ENCODE measurements around the gene BRD3OS.

The BRD3OS gene

DNA sequence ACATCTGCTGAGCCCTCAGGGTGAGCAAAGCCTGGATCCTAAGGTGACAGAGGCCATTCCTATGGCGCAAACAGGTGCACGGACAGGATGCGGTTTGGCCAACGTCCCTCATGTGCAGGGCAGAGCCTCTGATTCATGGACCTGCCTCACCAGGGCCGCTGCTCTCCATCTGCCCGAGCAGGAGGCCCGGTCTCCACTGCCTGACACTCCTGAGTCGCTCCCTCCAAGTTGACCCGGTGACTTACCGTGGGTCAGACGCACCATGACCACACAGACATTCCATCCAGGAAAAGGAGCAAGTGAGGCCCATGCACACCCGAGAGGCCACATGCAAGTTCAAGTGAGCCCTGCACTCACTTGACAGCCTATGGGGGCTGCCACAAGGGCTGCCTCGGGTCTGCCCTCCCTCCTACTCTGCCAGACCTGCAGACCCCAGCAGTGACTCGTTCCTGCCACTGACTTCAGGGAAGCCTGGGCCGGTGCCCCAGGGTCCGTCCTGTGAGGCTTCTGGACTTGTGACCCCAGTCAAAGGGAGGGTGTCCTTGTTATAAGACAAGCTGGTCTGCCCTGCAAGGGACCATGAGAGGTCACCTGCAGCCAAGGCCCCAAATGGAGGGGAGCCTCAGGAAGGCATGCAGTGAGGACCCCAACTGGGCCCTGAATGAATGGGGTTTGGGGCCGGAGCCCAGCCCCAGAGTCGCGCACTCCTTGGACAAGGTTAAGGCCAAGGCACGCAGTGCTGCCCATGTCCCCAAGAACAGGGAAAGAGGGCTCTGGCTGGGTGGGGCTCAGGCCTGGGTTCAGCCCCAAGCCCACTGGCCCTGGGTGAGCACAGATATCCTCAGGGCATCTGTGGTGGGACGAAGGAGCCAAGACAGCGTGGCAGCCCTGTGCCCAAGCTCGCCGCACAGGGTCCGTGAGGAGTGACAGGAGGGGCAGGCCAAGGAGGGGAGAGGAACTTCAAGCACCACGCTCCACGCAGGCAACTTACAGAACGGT lies 10.1 kb downstream of the BRD3OS start:
- FAIRE-seq, result no peak

DNA sequence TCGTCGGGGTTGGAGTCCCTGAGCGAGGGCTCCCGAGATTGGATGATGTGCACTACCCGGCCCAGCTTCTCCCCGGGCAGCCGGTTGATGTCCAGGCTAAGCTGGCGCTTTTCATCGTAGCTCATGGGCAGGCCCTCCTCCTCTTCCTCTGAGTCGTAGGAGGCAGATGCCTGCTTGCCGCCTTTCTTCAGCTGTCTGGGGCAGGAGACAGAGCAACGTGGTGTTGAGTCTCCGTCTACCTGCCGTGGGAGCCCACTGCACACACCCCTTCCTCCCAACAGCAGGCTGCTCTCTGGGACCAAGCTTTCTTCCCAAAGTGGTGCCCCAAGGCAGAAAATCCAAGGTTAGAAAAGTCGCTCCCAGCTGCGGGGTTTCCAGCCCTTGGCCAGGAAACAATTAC lies 10.8 kb downstream of the BRD3OS start:
- no peak for FAIRE-seq

DNA sequence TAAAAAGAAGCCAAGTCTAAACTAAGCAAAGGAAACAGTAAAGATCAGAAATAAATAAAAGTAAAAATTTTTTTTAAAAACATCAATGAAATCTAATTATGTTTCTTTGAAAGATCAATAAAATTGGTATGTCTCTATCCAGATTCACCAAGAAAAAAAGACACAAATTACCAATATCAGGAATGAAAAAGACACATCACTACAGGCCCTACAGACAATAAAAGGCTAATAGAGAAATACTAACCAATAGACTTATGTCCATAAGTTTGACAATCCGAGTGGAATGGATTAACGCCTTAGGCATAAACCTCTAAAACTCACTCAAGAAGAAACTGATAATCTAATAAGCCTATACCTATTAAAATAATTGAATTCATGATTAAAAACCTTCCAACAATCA lies 12.4 kb downstream of the BRD3OS start:
- no peak for FAIRE-seq

DNA sequence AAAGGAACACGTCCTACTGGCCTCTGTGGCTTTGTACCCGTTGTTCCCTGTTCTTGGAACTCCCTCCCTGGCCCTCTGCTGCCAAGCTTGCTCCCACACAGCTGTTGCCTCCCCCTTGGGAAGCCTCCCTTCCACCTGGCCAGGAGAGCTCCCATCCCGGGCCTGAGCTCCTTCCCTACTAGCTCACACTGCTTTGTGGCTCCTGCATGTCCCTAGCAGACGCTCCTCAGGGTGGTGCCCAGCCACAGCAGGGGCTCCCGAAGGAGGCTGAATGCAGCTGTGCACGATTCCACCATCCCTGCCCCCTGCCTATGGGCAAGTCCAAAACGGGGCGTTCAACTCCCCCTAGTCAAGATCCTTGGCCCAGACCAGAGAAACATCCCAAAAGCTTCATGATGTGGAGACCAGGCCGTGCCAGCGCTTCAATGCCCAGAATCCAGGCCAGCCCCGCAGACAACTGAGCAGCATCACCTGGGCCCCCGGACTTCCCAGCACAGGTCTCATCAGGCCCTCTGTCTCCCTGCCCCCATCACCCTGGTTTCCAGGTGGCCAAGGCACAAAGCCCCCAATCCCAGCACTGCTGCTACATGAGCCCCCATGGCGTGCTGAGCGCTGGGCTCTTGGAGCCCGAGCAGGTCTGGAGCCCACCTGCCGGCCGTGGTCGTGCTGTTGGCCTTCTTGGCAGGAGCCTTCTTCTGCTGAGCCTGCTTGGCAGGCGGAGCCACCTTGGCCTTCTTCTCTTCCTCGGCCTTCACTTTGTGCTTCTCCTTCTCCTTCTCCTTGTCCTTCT lies 14.3 kb downstream of the BRD3OS start:
- no peak for FAIRE-seq

DNA sequence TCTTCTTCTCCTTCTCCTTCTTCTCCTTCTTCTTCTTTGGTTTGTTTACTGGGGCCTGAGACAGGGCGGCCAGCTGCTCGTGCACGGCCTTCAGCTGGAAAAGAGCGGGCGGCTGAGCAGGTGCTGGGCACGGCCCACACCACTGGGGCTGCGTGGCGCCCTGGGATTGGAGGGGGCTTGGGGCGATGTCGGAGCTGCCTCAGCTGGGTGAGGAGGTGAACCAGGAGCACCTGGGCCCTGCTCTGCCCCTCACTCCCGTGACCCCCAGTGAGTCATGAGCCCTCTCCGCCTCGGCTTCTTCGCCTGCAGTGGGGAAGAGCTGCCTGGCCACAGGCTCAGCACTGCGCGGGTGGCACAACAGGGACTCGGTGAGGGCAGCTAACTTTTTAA lies 14.9 kb downstream of the BRD3OS start:
- no peak for FAIRE-seq

DNA sequence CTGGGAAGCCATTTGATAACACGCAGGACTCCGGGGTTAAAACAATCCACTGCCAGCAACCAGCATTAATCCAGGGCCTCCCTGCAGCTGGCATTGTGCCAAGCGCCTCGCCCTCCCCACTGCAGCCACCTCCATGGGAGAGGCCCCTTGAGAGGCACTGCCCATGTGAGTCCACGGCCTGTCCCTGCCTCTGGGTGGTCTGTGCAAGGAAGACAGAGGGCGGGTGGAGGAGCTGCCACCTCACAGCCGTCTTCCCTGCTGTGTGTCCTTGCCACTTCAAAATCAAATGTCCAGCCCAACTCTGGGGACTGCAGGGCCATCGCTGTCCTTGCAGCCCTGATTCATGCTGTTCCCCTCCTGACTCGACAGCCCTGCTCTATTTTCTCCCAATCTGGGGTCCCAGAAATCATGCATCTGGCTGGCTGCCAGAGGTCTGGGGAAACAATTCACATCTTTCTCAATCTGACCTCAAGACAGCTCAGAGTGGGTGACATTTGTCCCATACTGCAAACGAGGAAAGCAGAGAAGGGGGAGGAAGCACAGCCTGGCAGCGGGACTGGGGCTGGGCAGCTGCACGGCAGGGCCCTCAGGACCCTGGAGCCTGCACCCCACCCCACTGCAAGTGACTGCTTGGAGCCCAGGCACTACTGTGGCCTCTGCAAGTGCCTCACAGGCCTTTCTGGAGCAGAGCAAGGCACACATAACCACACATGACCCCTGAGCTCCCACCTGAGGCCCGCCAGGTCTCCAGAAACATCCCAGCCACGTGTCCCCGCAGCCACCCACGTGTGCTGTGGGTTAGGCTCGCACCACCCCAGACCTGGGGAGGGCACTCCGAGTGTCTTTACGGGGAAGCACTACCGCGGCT lies 15.7 kb downstream of the BRD3OS start:
- no peak for FAIRE-seq

DNA sequence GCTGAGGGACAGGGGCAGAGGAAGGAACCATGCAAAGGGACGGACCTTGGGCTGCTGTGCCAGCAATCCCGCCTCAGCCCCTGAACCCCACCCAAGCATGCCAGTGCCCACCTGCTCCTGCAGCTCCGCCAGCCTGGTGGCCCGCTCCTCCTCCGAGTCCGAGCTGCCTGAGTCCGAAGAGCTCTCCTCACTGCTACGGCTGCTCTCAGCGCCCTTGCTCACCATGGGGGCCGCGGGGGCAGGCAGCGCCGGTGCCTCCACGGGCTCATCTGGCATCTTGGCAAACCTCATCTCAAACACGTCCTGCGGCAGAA lies 16.3 kb downstream of the BRD3OS start:
- no peak for FAIRE-seq

DNA sequence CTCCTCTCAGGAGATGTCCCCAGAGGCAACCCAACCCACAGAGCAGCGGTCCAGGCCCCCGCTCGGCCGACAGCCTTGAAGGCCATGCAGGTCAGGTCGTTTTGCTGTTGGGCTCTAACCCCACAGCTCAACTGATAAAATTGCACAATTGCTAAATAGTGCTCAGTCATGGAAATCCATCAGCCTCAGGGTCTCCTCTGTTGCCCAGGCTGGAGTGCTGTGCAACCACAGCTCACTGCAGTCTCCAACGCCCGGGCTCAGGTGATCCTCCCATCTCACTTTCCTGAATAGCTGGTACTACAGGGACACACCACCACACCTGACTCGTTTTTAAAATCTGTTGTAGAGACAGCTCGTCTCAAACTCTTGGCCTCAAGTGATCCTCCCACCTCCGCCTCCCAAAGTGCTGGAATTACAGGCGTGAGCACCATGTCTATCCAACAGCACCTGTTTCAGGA lies 18.3 kb downstream of the BRD3OS start:
- no peak for FAIRE-seq

DNA sequence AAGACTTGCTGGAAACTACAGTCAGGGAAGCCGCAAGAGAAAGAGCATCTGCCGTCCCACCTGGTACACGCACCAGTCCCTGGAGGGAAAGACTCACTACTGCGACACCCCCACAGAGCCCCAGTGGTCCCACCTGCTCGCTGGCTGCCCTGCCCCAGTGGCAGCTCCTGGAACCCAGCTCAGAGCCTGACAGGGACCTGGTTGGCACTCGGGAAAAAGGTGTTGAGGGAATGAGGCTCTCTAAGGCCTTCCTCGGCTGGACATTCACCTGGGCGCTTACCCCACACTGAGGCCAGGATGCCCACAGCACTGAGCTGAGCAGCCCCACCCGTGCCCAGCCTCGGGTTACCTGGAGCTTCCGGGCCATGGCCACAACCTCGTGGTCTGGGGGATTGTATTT lies 19.7 kb downstream of the BRD3OS start:
- no peak for FAIRE-seq

DNA sequence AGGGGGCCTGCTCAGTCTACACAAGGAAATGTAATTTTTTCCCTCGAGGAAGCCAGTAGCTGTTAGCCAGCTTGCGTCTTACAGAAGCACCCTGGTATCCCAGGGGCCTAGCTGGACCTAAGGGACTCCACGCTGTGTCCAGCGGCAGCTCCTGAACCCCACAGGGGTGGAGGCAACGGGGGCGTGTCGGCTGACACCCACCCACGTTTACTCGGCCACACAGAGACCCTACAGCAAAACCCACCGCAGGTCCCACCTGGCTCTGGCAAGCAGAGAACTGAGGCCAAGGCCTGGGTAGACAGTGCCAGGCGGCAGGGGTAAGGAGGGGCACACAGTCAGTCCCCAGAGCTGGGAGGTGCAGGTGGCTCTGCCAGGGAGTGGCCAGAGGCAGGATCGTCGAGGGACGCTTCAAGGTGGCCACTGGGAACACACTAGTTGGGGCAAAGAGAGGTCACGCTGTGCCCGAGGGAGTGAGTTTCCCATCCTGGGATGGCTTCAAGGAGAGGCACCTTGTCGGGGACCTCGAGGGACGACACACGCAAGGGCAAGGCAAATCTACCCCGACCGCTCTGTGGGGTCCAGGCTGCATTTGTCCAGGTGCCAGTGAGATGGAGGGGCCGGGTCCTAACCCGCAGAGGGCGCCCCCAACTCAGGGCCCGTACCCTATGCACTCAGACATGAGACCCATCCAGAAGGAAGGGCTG lies 20.7 kb downstream of the BRD3OS start:
- no peak for FAIRE-seq

DNA sequence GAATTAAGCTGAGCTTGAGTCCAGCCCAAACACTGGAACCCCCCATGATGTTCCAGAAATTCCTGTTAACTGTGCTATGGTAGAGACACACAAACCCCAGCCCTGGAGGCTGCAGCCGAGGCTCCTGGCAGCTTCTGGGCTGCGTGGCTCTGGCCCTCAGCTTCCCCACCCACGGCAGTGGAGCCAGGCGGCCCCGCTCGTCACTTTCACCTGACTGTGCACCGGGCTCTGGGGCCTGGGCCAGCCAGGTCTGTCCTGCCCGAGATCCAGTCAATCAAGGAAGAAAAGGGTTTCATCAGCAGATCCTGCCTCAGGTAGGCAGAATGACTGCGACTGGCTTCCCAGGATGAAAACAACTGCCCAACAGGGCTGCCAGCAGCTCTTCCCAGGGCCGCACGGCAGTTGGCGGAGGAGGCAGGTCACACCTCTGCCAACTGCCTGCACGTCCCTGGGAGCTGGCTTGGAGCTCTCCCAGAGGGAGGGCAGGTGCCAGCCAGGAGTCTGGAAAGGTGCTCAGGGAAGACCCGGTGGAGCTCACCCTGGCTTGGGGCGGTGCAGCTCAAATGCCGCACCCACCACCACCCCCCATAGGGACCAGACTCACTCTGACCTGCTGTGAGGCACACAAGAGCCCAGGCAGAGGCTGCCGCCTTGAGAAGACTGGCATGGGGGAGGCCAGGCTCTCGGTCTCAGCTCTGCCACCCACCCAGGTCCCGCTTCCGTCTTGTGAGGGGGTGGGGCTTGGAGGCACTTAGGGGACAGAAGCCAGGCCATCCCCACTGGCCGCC lies 21.8 kb downstream of the BRD3OS start:
- no peak for FAIRE-seq

DNA sequence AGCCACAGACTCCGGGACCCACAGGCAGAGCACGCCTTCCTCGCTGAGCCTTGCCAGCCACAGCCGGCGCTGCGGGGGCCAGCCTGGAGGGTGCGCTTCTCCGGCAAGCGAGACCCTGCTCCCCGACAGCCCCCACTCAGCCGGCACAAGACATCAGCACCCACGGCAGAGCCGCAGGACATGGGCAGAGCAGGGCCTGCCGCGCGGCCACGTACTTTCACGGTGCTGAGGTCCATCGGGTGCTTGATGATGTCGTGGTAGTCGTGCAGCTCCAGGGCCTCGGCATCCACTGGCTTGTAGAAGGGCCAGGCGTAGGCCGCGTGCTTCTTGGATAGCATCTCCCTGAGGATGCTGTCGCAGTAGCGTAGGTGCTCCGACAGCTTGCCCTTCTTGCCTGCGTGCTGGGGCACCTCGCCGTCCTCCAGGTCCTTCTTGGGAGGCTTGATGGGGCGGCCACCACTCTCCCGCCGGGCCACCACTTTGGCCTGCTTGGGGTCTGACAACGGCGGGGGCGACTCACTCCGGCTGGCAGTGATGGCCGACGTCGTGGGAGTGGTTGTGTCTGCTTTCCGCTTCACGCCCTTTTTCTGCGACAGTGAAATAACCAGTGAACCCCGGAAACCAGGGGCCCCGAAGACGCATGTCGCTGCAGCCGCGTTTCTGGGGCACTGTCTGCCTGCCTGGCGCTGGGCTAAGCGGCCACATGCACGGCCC lies 22.7 kb downstream of the BRD3OS start:
- no peak for FAIRE-seq

DNA sequence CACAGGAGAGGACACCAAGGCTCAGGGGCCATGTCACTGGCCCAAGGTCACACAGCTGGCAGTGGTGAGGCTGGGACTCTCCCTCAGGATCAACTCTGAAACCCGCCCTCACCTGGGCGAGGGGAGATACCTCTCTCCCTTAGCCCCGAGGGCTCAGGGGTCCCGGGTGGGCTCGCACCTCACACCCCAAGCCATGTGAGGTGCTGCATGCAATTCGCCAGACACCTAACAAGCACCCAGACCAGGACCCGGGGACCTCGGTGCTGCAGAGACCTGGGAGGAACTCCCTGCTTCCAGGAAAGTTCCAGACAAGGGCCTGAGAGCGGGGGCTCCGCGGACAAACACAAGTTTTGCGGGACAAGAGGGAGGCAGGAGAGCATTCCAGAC lies 23.3 kb downstream of the BRD3OS start:
- no peak for FAIRE-seq

DNA sequence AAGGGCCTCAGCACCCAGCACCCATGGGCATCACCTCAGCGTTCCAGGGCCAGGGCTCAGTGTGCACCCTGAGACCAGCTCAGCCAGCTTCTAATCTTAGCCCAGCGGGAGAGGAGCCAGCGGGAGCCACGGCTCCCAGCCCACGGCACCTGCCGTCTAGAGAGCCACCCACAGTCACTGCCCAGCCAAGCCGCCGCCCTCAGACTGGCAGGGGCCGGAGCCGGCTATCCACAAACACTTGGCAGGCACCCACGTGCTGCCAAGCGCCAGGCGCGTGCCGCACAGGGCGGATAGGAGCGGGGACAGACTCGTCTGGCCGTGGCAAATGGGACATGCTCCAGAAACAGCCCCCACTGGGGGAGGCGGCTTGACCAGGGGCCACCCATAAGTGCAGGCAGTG lies 24.0 kb downstream of the BRD3OS start:
- no peak for FAIRE-seq

DNA sequence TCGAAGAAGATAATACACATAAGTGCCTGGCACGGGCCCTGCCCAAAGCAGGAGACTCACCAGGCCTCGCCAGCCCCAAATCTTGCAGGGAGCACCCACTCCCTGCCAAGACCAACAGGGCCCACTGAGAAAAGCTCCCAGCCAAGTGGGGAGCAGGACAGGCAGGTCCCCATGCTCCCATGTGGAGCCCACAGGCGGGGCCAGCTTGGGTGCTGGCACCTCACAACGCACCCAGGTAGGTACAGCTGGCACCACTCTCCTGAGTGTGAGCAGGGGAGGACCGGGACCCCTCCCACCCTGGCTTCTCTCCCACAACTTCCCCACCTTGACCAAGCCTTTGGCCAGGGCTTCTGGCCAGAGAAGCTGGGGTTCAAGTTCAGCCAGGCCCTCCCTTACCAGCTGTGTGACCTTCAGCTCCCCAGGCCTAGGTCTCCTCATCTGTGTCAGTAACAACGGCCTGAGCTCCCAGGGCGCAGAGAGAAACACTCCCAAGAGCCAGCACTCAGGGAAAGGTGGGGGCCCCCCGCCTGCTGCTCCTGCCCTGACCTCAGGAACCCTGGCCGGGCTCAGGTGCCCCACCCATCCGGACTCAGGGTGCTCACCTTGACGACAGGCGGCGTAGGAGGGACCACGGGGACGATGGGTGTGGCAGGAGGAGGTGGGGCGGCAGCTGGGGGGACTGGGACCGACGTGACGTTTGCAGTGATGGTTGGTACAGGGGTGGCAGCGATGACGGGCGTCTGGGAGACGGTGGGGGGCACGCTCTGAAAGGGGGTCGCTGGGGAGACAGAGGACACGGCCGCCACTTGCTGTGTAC lies 24.7 kb downstream of the BRD3OS start:
- FAIRE-seq, result no peak

DNA sequence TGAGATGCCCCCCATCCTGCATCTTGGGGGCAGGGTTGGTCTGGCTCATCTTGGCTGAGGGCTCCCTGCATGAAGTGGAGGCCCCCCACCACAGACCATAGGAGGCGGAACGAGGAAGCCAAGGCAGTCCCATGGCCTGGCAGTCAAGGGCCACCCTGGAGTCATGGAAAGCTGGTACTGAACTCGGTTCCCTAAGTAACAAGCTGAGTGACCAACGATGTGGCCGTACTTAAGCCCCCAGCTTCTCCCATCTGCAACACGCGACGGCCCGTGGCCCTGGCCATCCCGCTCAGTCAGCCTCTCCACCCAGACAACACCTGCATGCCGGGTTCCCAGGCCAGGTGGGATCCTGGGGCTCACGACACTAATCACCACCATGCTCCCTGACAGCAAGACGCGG lies 25.4 kb downstream of the BRD3OS start:
- FAIRE-seq, result no peak

DNA sequence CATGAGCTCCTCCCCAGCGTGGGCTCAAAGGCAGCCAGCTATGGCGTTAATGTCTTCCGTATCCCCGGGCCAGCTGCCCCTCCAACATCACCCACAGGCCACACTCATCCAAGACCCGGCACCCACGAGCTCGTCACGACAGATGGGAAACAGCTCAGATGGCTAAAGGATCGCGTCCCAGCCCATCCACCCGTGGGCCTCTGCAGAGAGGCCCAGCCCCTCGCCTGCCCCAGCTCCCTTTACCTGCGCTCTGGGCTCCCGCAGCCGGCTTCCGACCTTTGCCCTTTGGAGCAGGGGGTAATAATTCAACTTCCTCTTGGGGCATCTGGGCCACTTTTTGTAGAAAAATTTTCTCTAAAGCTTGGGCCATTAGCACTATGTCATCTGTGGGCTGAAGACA lies 26.0 kb downstream of the BRD3OS start:
- FAIRE-seq, result no peak

DNA sequence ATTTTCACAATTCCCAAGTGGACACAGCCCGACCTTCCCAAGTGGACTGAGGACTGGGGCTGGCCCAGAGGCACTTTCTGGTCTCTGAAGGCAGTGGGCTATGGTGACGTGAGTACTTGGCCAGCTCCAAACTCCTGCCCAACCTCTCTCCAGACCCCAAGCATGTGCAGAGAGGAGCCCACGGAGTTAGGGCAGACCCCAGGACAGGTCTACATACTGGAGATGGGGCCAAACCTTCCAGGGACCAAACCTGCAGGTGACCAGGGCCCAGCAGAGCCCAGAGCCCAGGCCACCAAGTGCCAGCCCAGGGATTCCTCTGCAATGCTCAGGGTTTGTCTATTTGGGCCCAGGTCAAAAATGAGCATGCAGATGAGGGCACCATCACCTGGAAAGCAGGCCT lies 27.2 kb downstream of the BRD3OS start:
- no peak for FAIRE-seq

DNA sequence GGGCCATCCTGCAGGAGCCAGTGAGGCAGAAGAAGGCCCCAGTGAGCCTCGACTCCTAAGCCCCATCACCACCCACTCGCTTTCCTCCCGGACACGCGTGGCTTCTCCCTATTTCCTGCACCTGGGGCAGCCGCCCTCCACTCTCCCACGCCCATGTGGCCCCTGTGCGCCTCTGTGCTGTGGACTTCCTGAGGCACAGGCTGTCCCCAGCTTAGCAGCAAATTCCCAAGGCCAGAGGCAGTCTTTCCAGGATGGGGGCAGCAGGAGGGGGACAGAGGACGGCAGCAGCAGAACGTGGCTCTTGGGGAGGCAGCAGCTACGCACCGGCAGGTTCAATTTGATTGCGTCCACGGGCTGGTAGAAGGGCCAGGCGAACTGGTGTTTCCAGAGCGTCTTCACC lies 27.7 kb downstream of the BRD3OS start:
- no peak for FAIRE-seq

DNA sequence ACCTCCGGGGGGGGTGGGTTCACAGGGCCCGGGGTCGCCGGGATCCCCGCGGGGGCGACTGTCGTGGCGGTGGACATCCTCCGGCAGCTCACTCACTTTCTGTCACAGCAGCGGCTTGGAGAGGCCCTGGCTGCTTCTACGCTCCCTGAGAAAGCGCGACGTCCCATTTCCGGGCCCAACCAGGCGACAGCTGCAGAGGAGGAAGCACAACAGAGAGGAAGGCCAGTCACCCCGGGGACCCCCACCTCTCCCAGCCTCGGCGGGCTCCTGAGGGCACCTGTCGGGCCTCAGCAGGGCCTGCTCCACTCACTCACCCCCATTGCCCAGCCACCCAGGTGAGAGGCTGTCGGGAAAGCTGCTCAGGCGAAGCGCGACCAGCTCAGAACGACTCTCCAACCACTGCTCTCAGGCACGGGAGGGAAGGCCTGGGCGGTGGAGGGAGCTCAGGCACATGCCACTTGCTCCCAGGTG lies 28.2 kb downstream of the BRD3OS start:
- FAIRE-seq, result no peak
